GM12872 (cell line): ENCODE data around the gene GPC6.

Experiments
- CTCF ChIP-seq: IDR thresholded peaks from 3 replicates; pipeline ENCODE4 v1.5.1; 2011; ENCODE audit warnings: low read depth, mild to moderate bottlenecking, low read length, moderate library complexity; ENCODE audit not compliant: insufficient read depth

GPC6 gene

DNA sequence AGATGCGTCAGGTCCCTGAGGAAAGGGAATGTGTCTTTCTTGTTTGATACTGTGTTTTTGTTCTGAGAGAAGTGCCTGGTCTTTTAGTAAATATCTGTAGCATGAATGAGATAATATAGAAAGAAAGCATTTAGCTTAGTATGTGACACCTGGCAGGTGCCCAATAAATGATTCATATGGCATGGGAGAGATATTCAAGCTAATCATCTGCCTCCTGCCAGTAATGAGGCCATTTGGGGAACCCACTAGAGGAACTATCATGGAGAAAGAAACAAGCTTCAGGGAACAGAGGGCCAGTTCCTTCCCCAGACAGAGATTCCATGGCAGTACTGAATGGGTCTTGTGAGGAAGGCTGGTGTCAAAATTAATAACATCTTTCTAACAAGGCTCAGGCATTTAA lies 648.9 kb downstream of the GPC6 start:
- no peak for TF ChIP-seq CTCF

DNA sequence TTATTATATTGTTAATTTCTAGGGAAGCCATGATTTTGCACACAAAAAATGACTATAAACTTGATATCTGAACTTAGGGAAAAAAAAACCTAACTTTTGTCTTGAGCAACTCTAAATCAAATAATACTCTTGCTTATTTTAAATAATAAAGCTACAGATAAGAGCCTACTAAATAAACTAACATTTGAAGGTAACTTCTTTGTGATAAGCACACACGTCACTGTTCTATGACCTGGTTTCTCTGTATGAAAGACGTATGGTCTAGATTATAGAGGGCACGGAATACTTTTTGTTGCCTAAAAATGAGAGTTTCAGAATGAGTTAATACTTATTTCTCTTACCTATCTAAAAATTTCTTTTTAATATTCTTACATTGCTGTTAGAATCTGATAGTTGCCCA lies 649.6 kb downstream of the GPC6 start:
- TF ChIP-seq CTCF, result no peak

DNA sequence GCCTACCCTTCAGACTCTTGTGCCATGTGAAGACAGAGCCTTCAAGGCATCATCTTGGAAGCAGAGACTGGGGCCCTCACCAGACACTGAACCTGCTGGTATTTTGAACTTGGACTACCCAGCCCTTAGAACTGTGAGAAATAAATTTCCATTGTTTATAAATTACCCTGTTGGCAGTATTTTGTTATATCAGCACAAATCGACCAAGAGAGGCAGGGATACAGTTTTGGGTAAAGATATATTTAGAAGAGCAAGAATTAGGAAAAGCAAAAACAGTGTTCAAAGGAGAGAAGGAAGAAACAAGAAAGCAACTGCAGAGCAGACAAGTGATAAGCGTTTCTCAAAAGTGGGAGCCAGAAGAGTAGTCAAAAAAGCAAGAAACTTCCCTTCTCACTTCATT lies 652.1 kb downstream of the GPC6 start:
- no peak for TF ChIP-seq CTCF

GRCh38 chr13:93881411-93881810 lies 654.8 kb downstream of the GPC6 start:
- no peak for TF ChIP-seq CTCF

GRCh38 chr13:93882086-93882651 lies 655.6 kb downstream of the GPC6 start:
- no peak for TF ChIP-seq CTCF

DNA sequence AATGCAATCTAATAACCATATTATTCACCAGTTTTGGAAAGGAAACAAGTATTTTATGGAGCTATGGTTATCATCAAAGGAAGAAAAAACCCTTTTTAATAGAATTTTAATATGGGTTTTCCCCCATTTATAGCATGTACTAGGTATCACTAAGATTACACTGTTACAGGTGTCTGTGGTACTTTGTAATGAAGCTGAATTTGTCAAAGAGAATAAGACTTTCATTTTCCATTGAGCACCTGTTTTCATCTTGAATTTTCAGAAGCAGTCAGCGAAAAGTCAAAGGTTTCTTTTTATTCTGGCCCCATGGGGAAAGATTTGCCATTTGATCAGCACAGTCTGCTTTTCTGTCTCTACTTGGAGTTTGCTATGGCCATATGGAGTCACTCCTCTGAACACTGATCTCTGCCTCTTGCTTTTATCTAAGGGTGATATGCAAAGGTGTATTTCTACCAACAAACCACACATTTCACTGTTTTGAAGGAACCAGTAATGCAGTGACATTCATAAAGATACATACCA lies 662.9 kb downstream of the GPC6 start:
- TF ChIP-seq CTCF, result no peak

- TF ChIP-seq CTCF, result no peak
These were observed 673.4 kb downstream of the GPC6 start for GRCh38 chr13:93899981-93900380.
